ENCODE measurements around the gene SETBP1. TPM values are rescaled to one million over a fixed set of nuclear protein-coding genes. Genes with fewer than 3 reads are reported as not detected.

SETBP1 gene
- total and polyA plus RNA-seq, 2 of the 8 experiments (the other 6 are each of a cell fraction or from before 2014, with no cell fraction given) = 2.0 to 6.5 TPM

DNA sequence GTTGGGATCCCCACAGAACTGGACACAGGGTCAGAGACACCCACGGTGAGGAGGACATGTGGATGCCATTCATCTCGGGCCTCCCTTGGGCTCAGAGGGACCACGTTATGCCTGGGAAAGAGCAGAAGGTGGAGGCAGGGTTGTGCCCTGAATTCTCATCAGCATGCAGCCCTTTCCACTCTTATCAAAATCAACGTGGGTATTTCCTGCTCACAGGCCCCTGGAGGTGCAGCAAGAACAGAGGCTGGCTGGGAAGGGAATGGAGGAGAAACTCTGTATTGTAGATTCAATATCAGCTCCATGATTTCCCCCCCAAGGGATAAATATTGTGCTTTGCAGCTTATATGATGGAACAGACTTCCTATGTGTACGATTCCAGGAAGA, 90.9 kb downstream of the SETBP1 start:
- Histone ChIP-seq H3K4me3 (ENCODE audit: extremely low read depth in 1 of 4, insufficient read depth in 2 of 4, low read depth in 3 of 4, low read length in 4 of 4) (no peak overlapping the region), H3K79me2 (ENCODE audit: control insufficient read depth in 1 of 2, insufficient read depth in 2 of 2, low read length in 2 of 2) (no peaks in the 10 kb centered on the region), H3K4me1 (replicated peaks in 1 of 4; ENCODE audit: control insufficient read depth in 3 of 4, insufficient read depth in 4 of 4, low read length in 3 of 4) (peaks cover 0 to 3% (median 1%) of the 10 kb centered on the region in 4 experiments; a peak in 1 of 7 replicates), H3K36me3 (ENCODE audit: control insufficient read depth in 2 of 4, insufficient read depth in 4 of 4, low read length in 3 of 4) (no peaks in the 10 kb centered on the region), H3K27ac (ENCODE audit: low read depth, low read length) (no peak overlapping the region), H3K4ac (replicated peaks; ENCODE audit: insufficient read length, low read depth, low read length) (no peak overlapping the region), H3K27me3 (replicated peaks in 1 of 4; ENCODE audit: control insufficient read depth in 3 of 4, extremely low read depth in 1 of 4, insufficient read depth in 3 of 4, low read length in 3 of 4) (no peaks in the 10 kb centered on the region), H4K8ac (ENCODE audit: extremely low read depth, insufficient read depth, low read length) (no peak overlapping the region), H3K23ac (ENCODE audit: insufficient read length) (no peak overlapping the region), H3K23me2 (ENCODE audit: low read depth, low read length) (no peaks in the 10 kb centered on the region), H3K4me2 (ENCODE audit: insufficient read depth in 1 of 2, low read depth in 2 of 2, low read length in 2 of 2) (no peak overlapping the region), H3K9me3 (ENCODE audit: insufficient read depth in 2 of 2, low read depth in 1 of 2, low read length in 1 of 2) (no peaks in the 10 kb centered on the region), H2BK120ac (replicated peaks; ENCODE audit: low read depth, low read length) (no peak overlapping the region), H2BK15ac (ENCODE audit: low read length) (no peak overlapping the region), H4K5ac (ENCODE audit: insufficient read length, low read depth, low read length) (no peak overlapping the region), H3K18ac (ENCODE audit: extremely low read depth, low read length) (no peak overlapping the region), H2BK5ac (ENCODE audit: low read depth, low read length) (no peak overlapping the region), H2BK20ac (ENCODE audit: low read length) (no peak overlapping the region), H3K14ac (ENCODE audit: insufficient read length) (no peak overlapping the region), H2AFZ (ENCODE audit: low read length) (no peak overlapping the region), H2BK12ac (ENCODE audit: low read depth, low read length) (no peak overlapping the region), H3K56ac (replicated peaks; ENCODE audit: insufficient read length, low read depth, low read length) (no peak overlapping the region), H4K20me1 (replicated peaks in 1 of 2; ENCODE audit: control insufficient read depth in 1 of 2, insufficient read depth in 2 of 2, low read length in 2 of 2) (no peaks in the 10 kb centered on the region), H2AK5ac (ENCODE audit: low read depth, low read length) (no peak overlapping the region), H3K79me1 (ENCODE audit: low read depth, low read length) (no peaks in the 10 kb centered on the region), H4K91ac (replicated peaks; ENCODE audit: insufficient read length, low read length) (no peak overlapping the region), H3K9ac (replicated peaks in 1 of 4; ENCODE audit: extremely low read depth in 1 of 4, low read depth in 3 of 4, low read length in 3 of 4) (no peak overlapping the region)
- FAIRE-seq (no peak), DNase-seq (ENCODE audit: low read depth in 1 of 2, low spot score in 2 of 2) (no peak)
- WGBS, 2 experiments (ENCODE audit: extremely low coverage in 1 of 2, insufficient coverage in 1 of 2, insufficient read length in 1 of 2, insufficient replicate concordance in 2 of 2, low coverage in 1 of 2, low lambda C conversion rate in 2 of 2, missing lambda C conversion rate in 1 of 2) = 93% methylated on average over 5 of the region's 5 CpGs; no CpG with 5 or more reads in 1 of the 2 experiments
- TF ChIP-seq GTF2F1 (IDR thresholded peaks at IDR 0.05; ENCODE audit: borderline replicate concordance, low read depth, low read length) (no peak), POU5F1 (IDR thresholded peaks at IDR 0.05; ENCODE audit: low read depth, low read length) (no peak), TBP (IDR thresholded peaks at IDR 0.05; ENCODE audit: low read depth, low read length) (no peak), RBBP5 (IDR thresholded peaks at IDR 0.05; ENCODE audit: borderline replicate concordance, low read depth, low read length) (no peak), ASH2L (IDR thresholded peaks at IDR 0.05; ENCODE audit: low read length) (no peak), CBX5 (IDR thresholded peaks at IDR 0.05; ENCODE audit: low read depth, low read length) (no peak), BCL11A (IDR thresholded peaks at IDR 0.05; ENCODE audit: low read depth in 2 of 2, low read length in 2 of 2) (no peak), CREB1 (IDR thresholded peaks at IDR 0.05) (no peak), ZNF274 (IDR thresholded peaks at IDR 0.05; ENCODE audit: borderline replicate concordance, extremely low read depth, low read length) (no peak), TEAD4 (IDR thresholded peaks at IDR 0.05; ENCODE audit: low read depth, low read length) (no peak)
- ChIA-PET POLR2A (ENCODE audit: partially characterized antibody) (no interaction called here), CTCF (ENCODE audit: partially characterized antibody) (no interaction called here)

Data from H1 (cell line).